GM06990 (cell line): ENCODE measurements around the gene ANGPTL8.
A peak's percentile ranks its signal among the peaks of the same experiment; 100 is the strongest.

Source experiments
- DNase-seq: peaks from one replicate; pipeline ENCODE4 v3.0.0-alpha.2; 2011; ENCODE audit not compliant: insufficient read length; ENCODE audit errors: extremely low read depth
- H3K27me3 ChIP-seq: replicated peaks from 2 replicates; pipeline ENCODE4 v1.6.0; 2011; ENCODE audit warnings: low read length; ENCODE audit not compliant: control insufficient read depth, insufficient read depth
- H3K36me3 ChIP-seq: 2 replicates; pipeline ENCODE4 v1.5.1; 2011; ENCODE audit warnings: low read length; ENCODE audit not compliant: control insufficient read depth, insufficient read depth
- H3K4me3 ChIP-seq: replicated peaks from 2 replicates; pipeline ENCODE4 v1.5.1; 2011; ENCODE audit warnings: low read depth, mild to moderate bottlenecking, control low read depth, low read length
- CTCF ChIP-seq: IDR thresholded peaks from 2 replicates; pipeline ENCODE4 v1.5.1; 2011; ENCODE audit warnings: low read length, control low read depth, mild to moderate bottlenecking, inconsistent platforms; ENCODE audit not compliant: insufficient read depth, poor library complexity, severe bottlenecking

ANGPTL8 gene

GRCh38 chr19:11227195-11227886, 12.1 kb upstream of the ANGPTL8 start:
- no peaks in the 10 kb centered on the region for H3K36me3 ChIP-seq
- no peak overlapping the region for H3K4me3 ChIP-seq
- DNase-seq, result no peak
- no peaks in the 10 kb centered on the region for H3K27me3 ChIP-seq
- TF ChIP-seq CTCF, result peak; percentile 36

GRCh38 chr19:11230621-11231386, 8.6 kb upstream of the ANGPTL8 start:
- DNase-seq, result no peak
- TF ChIP-seq CTCF, result no peak
- Histone ChIP-seq H3K27me3 (no peaks in the 10 kb centered on the region), H3K36me3 (no peaks in the 10 kb centered on the region), H3K4me3 (no peak overlapping the region)

- Histone ChIP-seq H3K36me3 (no peaks in the 10 kb centered on the region; the same call in 1 of the 2 replicates), H3K4me3 (no peak overlapping the region), H3K27me3 (no peaks in the 10 kb centered on the region)
- DNase-seq, result no peak
- no peak for TF ChIP-seq CTCF
Measured at GRCh38 chr19:11232555-11232954, 6.9 kb upstream of the ANGPTL8 start.

- DNase-seq, result no peak
- no peak overlapping the region for H3K4me3 ChIP-seq
- no peaks in the 10 kb centered on the region for H3K27me3 ChIP-seq
- TF ChIP-seq CTCF, result no peak
- H3K36me3 ChIP-seq, result no peaks in the 10 kb centered on the region; the same call in 1 of the 2 replicates
Measured at GRCh38 chr19:11233073-11233472, 6.3 kb upstream of the ANGPTL8 start.

- H3K36me3 ChIP-seq, result no peaks in the 10 kb centered on the region; the same call in 1 of the 2 replicates
- no peaks in the 10 kb centered on the region for H3K27me3 ChIP-seq
- no peak for DNase-seq
- TF ChIP-seq CTCF, result no peak
- no peak overlapping the region for H3K4me3 ChIP-seq
Measured at GRCh38 chr19:11234486-11235075, 4.8 kb upstream of the ANGPTL8 start.
